Measurements from ENCODE around the gene F12.
"Not testable (repeated sequence)": the region's sequence is repeated elsewhere in the genome, so short reads cannot be mapped to it uniquely, and the experiment has no call there.

Gene F12

GRCh38 chr5:177368869-177369644, 40.3 kb downstream of the F12 start:
- no peak for DNase-seq (ENCODE audit: low read depth)

GRCh38 chr5:177367981-177368868, 41.1 kb downstream of the F12 start:
- no peak for DNase-seq (ENCODE audit: low read depth)

GRCh38 chr5:177367323-177367848, 42.0 kb downstream of the F12 start:
- no peak for DNase-seq (ENCODE audit: low read depth)

- DNase-seq (ENCODE audit: low read depth) = peak; percentile 31
These were observed 42.6 kb downstream of the F12 start for GRCh38 chr5:177366528-177367322.

GRCh38 chr5:177365845-177366527, 43.4 kb downstream of the F12 start:
- no peak for DNase-seq (ENCODE audit: low read depth)

GRCh38 chr5:177364159-177364962, 45.0 kb downstream of the F12 start:
- DNase-seq (ENCODE audit: low read depth) = no peak

- DNase-seq (ENCODE audit: low read depth) = no peak
These were observed 45.8 kb downstream of the F12 start for GRCh38 chr5:177363565-177363964.

- DNase-seq (ENCODE audit: low read depth) = no peak
These were observed 46.5 kb downstream of the F12 start for GRCh38 chr5:177362610-177363507.

GRCh38 chr5:177362292-177362609, 47.1 kb downstream of the F12 start:
- DNase-seq (ENCODE audit: low read depth) = no peak

- no peak for DNase-seq (ENCODE audit: low read depth)
These were observed 47.7 kb downstream of the F12 start for GRCh38 chr5:177361418-177362291.

- DNase-seq (ENCODE audit: low read depth) = not testable (repeated sequence)
These were observed 48.6 kb downstream of the F12 start for GRCh38 chr5:177360740-177361139.

- no peak for DNase-seq (ENCODE audit: low read depth)
These were observed 49.5 kb downstream of the F12 start for GRCh38 chr5:177359860-177360259.

GRCh38 chr5:177359451-177359851, 49.9 kb downstream of the F12 start:
- no peak for DNase-seq (ENCODE audit: low read depth)

- no peak for DNase-seq (ENCODE audit: low read depth)
These were observed 51.0 kb downstream of the F12 start for GRCh38 chr5:177358370-177358819.

- DNase-seq (ENCODE audit: low read depth) = no peak
These were observed 51.7 kb downstream of the F12 start, which contains the start of gene RGS14 for GRCh38 chr5:177357459-177358351. Gene RGS14 (plus strand): TSS chr5:177357924. CDS start chr5:177358025, 101 bp downstream.

- DNase-seq (ENCODE audit: low read depth) = no peak
These were observed 52.3 kb downstream of the F12 start for GRCh38 chr5:177357146-177357458.

GRCh38 chr5:177356746-177357145, 52.6 kb downstream of the F12 start:
- no peak for DNase-seq (ENCODE audit: low read depth)

- no peak for DNase-seq (ENCODE audit: low read depth)
These were observed 53.5 kb downstream of the F12 start for GRCh38 chr5:177355868-177356168.
